ENCODE results near the gene SMAD3.
"Not testable (repeated sequence)": the region's sequence is repeated elsewhere in the genome, so short reads cannot be mapped to it uniquely, and the experiment has no call there.

SMAD3 gene

DNA sequence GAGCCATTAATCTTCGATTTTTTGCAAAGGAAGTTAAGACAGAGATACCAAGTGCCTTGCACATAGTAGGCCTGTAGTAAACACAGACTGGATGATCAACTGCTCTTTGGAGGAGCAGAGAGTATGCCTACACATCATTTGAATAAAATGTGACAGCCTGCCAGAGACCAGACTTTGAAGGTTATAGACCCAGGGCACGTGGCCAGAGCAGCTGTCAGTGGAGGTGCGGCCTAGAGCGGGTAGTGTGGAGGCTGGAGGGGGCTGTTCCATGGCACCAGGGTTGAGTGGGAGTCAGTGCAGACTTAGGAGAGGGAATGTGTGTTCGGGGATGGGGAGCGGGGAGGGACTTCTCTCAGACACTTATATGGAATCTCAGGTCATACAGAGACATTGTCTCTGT is 80.8 kb downstream of the SMAD3 start:
- DNase-seq = peak; percentile 44

DNA sequence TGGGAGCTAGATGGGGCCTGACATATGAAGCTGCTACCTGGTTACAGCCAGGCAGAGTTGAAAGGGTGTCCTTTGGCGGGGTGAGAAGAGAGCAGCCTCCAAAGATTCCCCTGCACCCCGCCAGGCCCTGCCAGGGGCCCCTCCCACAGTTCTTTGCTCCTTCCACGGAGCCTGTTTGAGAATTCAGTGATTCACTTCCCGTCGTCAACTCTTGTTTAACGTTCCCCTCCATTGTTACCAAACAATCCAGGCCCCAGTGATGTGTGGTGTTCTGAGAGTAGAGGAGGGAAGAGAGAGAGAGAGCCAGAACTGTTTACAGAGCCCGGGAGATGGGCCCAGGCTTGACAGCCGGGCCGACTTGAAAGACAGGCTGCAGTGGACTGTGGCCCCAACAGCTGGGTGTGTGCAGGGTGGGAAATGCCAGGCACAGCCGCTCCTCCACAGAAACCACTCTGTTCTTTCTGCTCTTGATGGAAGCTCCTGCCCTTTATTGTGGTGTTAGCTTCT is 81.5 kb downstream of the SMAD3 start:
- peak; percentile 46 for DNase-seq

DNA sequence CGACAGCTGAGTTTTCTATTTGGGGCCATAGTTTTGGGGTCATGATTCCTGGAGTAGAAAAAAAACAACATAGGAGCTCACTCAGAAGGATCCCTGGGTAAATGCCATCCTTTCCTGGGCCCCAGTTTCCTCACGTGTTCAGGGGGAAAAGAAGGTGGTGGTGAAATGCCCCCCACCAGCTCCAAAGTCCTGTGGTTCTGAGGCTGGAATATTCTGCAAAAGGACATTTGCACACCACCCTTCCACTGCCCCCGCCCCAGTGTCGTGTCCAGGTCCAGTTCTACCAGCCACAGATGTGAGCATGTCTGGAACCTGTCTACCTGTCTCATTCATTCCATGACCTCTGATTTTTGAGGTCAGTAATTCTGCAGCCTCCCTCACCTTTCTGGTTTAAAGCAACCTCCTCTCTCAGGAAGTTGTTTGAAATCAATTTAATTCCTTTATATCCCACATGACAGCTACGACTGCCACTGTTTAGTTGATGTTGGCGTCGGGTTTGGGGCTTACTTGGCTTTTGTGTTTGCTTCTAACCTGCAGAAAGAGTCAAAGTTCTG is 82.1 kb downstream of the SMAD3 start:
- DNase-seq = no peak

DNA sequence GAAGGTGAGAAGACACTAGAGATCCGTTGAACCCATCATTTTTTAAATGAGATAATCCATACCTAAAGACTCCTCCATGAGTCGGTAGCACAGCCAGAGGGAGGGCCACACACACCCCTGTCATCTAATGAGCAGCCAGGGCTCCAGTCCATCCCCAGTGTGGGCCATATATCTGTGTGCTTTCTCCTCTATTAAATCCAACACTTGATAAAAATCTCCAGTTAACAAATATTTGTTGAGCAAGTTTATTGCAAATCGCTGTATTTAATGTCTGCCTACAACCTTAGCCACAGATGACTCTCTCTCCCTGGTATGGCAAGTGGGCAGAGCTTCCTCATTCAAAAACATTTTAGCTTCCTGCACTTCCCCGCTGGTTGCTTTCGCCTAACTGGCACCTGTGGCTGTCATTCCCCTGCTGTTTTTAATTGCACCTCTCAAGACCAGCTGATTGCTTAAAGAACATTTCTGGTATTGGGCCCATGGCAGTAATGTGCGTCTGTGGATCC is 82.8 kb downstream of the SMAD3 start:
- no peak for DNase-seq

DNA sequence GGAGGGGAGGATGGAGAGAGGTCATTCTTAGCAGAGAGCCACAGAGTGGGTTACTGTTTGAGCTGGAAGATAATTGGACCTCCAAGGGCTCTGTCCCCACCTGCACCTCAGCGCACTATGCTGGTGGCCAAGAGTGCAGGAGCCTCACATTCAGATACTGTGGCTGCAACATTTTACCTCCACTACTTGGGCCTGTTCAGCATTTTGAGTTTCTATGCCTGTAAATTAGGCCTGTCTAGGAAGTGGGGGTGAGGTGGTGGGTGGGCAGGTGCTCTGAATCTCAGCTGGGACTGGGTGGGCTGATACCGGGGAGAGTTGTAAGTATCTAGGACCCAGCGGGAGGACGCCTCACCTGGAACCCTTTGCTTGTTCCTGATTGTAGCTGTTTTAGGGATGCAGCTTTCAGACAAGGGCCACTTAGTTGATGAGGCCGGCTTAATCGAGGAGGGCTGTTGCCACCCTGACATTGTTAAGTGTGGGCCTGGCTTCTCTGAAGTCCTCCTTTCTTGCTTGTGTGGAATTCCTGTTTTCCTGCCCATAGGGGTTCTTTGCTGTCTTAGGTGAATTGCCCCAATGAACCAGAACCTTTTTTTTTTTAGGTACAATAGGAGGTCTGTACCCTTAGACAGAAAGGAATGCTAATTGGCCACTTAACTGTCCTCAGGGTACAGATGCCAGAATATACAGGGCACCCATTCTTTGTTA is 83.8 kb downstream of the SMAD3 start:
- DNase-seq = no peak

DNA sequence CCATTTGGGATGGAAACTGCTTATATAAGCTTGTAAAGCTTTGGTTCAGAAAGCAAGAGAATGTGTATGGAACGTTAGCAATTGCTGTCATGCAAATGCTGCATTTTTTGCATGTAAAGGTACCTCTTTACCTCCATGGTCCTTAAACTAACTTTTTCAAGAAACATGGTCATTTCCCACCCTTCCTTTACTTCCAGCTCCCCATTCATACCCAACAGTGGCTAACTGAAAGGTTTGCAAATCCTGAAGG is 84.3 kb downstream of the SMAD3 start:
- no peak for DNase-seq

DNA sequence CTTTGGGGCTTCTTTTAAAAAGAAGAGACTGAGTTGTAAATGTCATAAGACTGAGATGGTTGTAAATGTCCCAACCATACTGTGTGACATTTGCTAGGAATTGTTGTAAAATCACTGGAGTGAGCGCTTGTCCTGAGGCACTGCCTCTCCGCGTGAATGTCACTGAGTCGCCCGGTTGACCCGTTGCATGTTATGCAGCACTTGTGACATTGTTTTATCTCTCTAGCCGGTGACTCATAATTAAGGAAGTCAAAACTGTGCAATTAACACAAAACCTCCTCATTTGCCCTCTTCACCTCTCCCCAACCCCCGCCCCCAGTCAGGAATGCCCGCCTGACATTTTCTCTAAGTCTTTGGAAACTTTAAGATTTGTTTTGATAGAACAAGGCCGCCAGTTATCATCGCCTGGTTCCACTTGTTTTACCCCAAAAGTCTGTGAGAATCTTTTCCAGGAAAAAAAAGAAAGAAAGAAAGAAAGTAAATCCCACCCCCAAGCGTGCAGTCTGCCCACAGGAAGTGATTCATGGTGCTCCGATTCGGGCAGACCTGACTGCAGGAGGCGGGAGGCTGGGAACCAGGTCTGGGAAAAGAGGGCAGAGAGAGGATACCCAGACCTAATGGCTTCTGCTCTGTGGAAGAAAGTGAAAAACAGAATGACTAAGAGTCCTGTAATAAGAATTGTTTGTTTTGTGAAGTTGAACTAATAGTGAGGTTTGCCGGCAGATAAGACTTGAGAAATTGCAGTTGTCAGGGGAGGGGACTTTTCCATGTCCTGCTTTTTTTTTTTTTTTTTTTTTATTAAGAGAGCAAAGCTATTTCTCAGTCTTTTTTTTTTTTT is 84.8 kb downstream of the SMAD3 start:
- peak; percentile 39 for DNase-seq

DNA sequence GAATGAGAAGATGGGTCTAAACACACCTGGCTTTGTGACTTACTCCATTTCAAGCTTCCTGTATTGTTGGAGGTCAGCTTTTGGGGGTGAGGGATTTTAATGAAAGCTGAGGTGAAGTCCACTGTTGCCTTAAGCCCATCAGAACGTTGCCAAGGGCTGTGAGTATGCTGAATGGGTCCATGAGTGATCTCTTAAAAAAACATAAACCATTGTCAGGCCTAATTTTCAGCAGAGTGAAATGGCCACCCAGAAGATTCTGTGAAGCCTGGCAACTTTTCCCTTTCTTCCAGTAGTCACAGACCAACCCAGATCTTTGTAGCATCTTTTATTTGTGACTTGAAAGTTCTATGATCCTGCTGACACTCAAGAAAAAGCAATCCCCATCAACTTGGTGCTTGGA is 87.0 kb downstream of the SMAD3 start:
- DNase-seq = no peak

DNA sequence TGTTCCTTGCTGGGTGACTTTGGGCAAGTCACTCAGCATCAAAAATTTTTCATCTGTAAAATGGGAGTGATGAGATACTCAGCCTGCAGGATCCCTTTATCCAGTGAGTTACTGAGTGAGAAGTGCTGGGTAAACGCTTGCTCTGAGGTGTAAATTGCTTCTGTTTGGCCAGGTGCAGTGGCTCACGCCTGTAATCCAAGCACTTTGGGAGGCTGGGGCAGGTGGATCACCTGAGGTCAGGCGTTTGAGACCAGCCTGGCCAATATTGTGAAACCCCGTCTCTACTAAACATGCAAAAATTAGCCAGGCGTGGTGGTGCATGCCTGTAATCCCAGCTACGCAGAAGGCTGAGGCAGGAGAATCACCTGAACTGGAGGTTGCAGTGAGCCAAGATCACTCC is 87.6 kb downstream of the SMAD3 start:
- not testable (repeated sequence) for DNase-seq

DNA sequence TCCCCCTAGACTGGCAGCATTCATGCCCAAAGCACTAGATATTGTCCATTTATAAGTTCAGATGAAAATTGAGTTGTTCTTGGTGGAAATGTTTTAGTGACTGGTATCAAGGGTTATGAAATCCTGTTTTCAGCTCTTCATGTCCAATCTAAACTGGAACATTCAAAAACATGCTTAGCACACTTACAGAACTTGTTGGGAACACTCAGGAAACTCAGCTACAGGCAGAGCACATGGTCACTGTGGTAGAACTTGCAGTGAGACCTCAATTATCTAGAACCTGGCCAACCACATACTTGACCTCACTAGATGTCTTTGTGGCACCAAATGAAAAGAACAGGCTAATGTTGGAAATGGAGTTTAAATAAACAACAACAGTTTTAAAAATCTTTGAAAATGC is 88.8 kb downstream of the SMAD3 start:
- no peak for DNase-seq

DNA sequence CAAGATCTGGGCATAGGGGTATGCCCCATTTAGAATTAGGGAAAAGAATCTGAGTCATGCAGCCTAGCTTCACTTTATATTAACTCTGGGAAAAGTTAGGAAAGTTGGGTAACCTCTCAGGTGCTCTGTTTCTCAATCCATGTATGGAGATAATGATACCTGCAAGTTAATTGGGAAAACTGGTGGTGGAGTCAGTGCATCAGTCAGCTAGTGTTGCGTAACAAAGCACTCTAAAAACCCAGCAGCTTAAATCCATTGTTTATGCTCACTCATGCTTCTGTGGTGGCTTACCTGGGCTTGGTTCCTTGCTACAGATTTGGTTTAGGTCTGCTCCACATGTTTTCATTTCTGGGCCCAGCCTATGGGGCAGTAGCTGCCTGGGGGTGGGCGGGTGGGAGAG is 91.0 kb downstream of the SMAD3 start:
- no peak for DNase-seq

DNA sequence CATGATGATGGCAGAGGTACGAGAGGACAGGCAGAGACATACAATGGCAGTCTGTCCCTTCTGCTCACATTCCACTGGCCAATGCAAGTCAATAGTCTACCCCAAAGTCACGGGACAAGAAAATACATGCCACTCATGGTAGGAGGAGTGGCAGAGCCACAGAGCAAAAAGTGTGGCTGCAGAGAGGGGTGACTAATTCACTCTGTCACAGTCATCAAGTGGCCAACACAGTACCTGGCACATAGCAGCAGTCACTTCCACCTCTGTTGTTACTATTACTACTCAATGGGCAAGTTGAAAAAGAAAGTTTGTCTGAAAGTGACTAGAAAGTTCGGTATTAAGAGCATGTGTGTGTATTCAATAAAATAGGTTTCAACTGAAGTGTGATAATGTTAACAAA is 91.4 kb downstream of the SMAD3 start:
- no peak for DNase-seq

DNA sequence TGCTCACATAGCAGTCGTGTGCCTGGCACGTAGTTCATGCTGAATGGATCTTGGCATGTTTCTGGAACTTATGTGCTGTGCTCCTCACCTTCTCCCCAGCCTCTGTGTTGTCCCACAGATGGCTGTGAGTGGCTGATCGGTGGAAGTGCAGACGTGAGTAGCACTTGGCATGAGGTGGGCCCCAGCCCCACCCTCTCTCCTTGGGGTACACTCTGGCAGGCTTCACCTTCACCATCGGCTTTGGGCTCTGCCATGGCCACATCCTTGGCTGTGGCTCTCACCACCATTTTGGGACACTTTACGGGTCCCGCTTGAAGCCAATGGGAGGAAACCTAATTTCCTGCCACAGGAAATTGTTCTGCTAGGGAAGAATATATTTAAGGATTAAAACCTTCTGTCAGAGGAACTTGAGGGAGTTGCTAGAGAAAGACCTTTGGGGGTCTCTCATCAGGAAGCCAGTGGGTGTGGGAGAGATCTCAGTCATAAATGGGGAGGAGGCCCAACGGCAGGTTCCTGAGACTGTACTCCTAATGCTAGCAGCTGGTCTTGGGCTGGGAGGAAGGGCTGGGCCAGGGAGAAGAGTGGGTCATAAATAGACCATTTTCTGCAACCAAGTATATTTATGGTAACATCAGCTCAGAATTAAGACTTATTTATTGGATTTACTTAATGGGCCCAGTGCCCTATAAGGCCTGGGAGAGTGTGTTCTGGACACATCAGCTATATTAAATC is 92.3 kb downstream of the SMAD3 start:
- DNase-seq = no peak

DNA sequence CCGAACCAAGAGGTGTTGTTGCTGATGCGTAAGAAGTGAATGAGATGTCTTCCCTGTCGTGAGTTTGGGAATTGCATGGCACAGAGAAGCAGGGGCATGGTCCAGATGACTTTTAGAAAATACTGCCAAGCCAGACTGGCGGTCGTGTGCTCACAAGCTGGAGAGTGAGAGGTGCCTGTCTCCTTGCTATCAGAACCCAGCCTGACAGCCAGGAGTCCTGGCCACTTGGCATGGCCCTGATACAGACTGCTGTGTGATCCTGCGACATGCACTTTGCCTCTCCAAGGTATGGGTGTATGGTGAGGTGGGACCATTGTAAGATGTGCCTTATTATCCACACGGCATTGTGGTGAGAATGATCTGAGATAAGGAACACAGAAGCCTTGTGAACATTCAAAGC is 93.0 kb downstream of the SMAD3 start:
- DNase-seq = no peak

DNA sequence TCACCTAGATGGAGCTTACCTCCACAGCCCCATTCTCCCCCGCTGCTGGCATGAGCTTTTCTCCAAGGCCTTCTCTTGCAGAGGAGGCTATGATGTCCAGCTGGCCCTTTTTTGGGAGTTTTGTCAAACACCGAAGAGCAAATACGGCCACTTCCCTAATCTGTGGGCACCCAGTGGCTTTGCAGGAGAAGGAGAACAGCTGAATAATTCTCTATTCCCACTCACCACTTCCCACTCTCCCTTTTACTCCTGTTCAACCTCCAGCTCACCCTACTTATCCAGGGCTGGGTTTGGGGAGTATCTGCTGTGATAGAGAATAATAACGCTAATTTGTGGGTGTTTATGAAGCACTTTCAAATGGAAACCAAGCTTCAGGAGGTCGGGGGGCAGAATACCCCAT is 96.0 kb downstream of the SMAD3 start:
- DNase-seq = no peak

DNA sequence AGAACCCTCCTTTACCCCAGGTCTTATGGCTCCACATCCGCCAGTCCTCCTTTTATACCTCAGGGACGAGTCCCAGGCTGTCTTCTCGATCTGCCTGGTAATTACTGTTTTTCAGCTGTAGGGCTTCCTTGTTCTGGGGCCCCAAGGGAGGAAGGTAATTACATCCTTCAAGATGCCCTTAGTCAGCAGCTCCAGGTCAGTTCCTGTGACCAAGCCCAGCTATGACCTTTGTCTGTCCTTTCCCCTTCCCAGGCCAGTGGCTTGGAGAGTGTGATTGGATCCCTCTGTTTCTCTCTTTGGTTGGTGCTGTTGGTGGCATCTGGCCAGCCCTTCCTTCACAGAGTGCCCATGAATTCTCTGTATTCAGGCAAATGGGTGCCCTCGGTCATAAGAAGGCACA is 96.5 kb downstream of the SMAD3 start:
- no peak for DNase-seq

DNA sequence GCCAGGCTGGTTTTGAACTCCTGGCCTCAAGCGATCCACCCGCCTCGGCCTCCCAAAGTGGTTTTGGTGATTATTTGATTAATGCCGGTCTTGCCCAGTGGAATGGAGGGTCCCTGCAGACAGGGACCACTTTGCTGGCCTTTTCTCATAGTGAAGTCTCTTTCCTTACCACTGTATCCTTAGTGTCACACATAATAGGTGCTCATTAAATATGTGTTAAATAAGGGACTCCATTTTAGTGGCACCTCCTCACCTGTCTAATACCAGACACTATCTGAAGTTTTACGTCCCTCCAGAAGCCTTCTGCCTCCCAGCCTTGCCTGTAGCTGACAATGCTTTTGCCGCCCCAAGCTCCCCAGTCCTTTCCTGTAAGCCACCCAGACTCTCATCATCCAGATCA is 97.8 kb downstream of the SMAD3 start:
- DNase-seq = no peak

DNA sequence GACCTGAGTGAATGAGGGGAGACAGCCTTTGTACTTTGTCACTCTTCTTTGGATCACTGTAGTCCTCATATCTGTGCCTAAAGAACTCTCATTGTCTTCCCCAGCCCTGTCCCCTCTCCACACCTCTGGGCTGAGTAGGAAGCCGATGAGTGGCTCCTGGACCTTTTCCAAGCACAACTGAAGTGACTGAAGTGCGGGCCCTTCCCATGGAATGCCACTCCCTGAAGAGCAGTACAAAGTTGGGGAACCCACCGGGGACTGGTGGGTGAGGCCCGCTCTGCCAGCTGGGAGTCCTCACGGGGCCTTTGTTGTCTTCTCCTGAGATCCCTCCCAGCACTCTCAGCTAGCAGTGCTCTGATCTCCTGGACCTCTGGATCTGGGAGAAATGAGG is 99.0 kb downstream of the SMAD3 start:
- no peak for DNase-seq

DNA sequence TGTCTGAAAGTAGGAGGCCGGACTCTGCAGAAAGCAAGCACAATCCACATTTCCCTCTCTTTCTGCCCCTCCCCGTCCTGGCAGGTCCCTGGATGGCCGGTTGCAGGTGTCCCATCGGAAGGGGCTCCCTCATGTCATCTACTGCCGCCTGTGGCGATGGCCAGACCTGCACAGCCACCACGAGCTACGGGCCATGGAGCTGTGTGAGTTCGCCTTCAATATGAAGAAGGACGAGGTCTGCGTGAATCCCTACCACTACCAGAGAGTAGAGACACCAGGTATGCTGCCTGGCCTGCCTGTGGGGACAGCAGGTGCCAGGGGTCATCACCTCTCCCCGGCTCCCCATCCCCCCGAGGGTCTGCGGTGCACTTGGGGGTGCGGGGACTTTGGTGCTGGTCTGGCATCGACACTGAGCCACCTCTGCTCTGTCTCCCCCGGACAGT is 99.4 kb downstream of the SMAD3 start:
- DNase-seq = no peak

DNA sequence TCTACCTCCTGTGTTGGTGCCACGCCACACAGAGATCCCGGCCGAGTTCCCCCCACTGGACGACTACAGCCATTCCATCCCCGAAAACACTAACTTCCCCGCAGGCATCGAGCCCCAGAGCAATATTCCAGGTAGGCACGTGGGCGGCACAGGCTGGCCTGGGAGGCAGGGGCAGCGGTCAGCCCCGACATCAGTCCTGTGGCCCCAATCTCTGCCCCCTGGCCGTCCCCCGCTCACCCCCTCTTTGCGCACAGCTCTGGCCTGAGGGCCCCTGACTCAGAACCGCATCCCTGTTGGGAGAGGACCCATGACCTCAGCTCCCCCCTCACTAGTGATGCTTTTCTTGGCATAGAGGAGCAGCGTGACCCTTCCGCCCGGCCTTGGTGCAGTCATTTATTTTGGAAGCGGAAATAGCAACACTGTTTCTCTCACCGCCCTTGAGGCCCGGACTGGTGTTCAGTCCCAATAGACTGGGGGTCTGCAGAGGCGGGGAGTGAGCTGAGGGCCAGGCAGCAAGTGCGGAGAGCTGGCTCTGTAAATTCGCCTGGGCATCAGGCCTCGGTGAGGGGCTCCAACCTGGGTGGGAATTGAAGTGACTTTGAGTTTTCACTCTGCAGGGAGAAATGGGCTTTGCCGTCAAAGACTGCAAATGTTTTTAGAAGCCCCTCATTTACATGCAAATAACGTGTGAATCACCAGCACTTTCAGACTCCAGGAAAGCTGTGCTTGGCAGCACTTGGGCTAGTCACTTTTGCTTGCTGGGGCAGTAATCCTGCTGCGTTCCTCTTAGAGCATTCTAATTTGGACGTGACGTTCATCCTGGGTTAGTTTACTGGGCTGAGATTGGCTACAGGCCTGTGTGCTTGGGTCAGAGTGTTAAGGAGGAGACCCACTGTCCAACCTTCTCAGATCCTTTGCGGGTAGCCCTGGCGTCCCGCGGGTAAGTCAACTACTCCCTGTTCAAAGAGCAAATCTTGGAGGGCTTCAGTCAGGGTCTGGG is 100.2 kb downstream of the SMAD3 start:
- DNase-seq = no peak

DNA sequence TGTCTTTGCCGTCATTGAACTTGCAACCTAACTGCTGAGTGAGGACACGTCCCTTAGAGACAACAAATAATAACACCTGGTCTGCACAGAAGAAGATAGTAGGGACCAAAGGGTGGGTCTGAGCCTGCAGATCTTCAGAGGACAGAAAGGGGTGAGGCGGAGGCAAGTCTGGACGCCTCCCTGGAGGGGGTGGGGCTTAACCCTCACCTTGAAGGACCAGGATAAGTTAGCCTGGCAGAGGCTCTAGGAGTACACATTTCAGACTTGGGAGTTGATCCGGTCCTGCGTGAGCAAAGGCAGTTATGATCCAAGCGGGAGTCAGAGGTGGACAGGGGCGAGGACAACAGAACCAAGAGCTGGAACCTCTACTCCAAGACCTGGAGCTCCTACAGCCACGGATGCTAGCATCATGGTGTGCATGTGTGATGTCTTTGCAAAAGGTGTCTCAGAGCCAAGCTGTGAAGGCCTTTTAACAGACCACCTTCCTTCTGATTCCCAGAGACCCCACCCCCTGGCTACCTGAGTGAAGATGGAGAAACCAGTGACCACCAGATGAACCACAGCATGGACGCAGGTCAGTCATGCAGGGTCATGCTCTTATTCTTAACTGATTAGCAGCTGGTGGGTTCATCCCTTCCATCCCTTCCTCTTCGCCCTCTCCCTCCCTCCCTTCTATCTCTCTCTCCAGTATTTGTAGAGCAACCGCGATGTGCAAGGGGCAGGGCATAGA is 101.0 kb downstream of the SMAD3 start:
- no peak for DNase-seq
